ENCODE measurements around the gene AIG1.
"Not testable (repeated sequence)": the region's sequence is repeated elsewhere in the genome, so short reads cannot be mapped to it uniquely, and the experiment has no call there.

The AIG1 gene

DNA sequence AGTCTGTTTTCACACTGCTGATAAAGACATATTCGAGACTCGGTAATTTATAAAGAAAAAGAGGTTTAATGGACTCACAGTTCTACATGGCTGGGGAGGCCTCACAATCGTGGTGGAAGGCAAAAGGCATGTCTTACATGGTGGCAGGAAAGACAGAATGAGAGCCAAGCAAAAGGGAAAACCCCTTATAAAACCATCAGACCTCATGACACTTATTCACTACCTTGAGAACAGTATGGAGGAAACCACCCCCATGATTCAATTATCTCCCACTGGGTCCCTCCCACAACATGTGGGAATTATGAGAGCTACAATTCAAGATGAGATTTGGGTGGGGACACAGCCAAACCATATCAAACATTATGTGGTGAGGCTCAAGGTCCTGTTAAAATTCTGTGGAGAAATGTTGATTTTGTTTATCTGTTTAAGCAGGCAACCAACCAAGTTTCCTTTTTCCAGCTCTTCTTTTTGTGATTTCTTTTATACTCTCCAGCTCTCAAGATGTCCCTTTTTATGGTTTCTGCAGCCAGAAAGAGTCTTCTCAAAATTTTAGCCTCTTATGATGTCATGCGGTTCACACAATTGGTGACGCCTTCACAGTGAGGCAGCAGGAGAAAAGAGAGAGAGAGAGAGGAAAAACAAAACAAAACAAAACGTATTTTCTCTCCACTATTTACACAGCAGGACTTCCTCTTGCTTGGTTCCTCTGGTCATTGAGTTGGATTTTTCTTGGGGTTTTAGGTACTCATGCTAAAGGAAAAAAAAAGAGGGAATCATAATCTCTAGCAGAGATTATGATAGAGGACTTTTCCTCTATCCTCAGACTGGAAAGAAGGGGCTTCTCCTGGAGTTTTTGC is 18.0 kb downstream of the AIG1 start:
- Histone ChIP-seq H3K4me3 (ENCODE audit: low read length) (no peak overlapping the region), H3K27me3 (ENCODE audit: control insufficient read depth, insufficient read depth, low read length) (no peaks in the 10 kb centered on the region), H3K4me2 (ENCODE audit: low read length) (no peak overlapping the region), H3K9ac (ENCODE audit: low read depth, low read length) (no peak overlapping the region), H3K36me3 (ENCODE audit: insufficient read depth, low read length) (no peaks in the 10 kb centered on the region), H3K9me3 (replicated peaks; ENCODE audit: low read length) (no peaks in the 10 kb centered on the region), H3K4me1 (ENCODE audit: control insufficient read depth, insufficient read depth, low read length) (no peaks in the 10 kb centered on the region)

DNA sequence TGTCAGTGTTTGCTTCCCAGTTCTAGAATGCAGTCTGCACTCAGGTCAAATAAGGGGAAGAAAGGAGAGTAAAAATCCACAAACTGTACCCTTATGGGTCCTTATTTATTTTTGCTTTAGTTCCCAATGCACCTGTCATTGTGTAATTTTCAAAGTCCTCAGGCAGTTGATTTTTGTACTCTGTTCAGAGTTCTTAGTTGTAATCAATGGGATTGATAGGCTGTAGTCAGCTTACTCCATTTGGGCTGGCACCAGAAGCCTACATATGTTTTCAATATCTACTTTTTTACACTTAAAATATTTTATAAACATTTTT is 18.6 kb downstream of the AIG1 start:
- Histone ChIP-seq H3K27me3 (ENCODE audit: control insufficient read depth, insufficient read depth, low read length) (no peaks in the 10 kb centered on the region), H3K4me3 (ENCODE audit: low read length) (no peak overlapping the region), H3K36me3 (ENCODE audit: insufficient read depth, low read length) (no peaks in the 10 kb centered on the region), H3K9me3 (replicated peaks; ENCODE audit: low read length) (no peaks in the 10 kb centered on the region), H3K4me1 (ENCODE audit: control insufficient read depth, insufficient read depth, low read length) (no peaks in the 10 kb centered on the region), H3K4me2 (ENCODE audit: low read length) (no peak overlapping the region), H3K9ac (ENCODE audit: low read depth, low read length) (no peak overlapping the region)

DNA sequence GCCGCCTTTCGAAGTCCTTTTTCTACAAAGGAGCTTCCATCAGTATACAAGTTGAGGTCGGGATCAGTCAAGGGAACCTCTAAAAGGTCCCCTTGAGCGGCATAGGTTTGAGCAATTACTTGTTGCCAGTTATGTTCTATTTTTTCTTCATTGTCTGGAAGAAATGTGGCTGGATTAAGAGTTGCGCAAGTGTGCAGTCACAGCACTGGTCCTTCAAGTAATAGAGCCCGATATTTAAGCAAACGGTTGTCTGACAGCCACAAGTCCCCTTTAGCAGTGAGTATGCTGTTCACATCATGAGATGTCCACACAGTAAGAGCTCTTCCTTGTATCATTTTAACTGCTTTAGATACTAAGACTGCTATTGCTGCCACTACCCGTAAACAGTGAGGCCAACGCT is 21.6 kb downstream of the AIG1 start:
- H3K4me1 ChIP-seq (ENCODE audit: control insufficient read depth, insufficient read depth, low read length); H3K27me3 ChIP-seq (ENCODE audit: control insufficient read depth, insufficient read depth, low read length); H3K4me3 ChIP-seq (ENCODE audit: low read length); H3K9me3 ChIP-seq (replicated peaks; ENCODE audit: low read length); H3K36me3 ChIP-seq (ENCODE audit: insufficient read depth, low read length); H3K9ac ChIP-seq (ENCODE audit: low read depth, low read length); H3K4me2 ChIP-seq (ENCODE audit: low read length): not testable (repeated sequence)

DNA sequence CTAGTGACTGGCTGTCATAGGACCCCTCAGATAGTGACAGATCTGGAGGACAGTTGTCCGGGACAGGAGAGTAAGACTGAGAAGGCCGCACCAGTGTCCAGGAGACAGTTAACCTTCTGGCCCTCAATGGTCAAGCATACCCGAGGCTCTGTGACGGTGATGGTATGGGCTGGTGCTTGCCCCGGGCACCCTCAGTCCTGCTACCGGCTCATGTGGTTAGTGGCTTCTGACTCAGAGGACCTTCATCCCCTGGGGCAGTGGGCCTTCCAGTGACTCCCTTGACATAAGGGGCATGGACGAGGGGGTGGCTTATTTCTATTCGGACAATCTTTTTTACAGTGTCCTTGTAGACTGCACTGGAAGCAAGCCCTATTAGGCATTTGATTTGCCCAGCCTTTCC is 23.3 kb downstream of the AIG1 start:
- H3K36me3 ChIP-seq (ENCODE audit: insufficient read depth, low read length); H3K4me1 ChIP-seq (ENCODE audit: control insufficient read depth, insufficient read depth, low read length); H3K4me3 ChIP-seq (ENCODE audit: low read length); H3K4me2 ChIP-seq (ENCODE audit: low read length); H3K27me3 ChIP-seq (ENCODE audit: control insufficient read depth, insufficient read depth, low read length); H3K9me3 ChIP-seq (replicated peaks; ENCODE audit: low read length); H3K9ac ChIP-seq (ENCODE audit: low read depth, low read length): not testable (repeated sequence)

- H3K9ac ChIP-seq (ENCODE audit: low read depth, low read length); H3K27me3 ChIP-seq (ENCODE audit: control insufficient read depth, insufficient read depth, low read length); H3K4me1 ChIP-seq (ENCODE audit: control insufficient read depth, insufficient read depth, low read length); H3K4me3 ChIP-seq (ENCODE audit: low read length); H3K4me2 ChIP-seq (ENCODE audit: low read length); H3K36me3 ChIP-seq (ENCODE audit: insufficient read depth, low read length); H3K9me3 ChIP-seq (replicated peaks; ENCODE audit: low read length): not testable (repeated sequence)
These were observed 26.6 kb downstream of the AIG1 start for GRCh38 chr6:143087335-143087734.

- no peak overlapping the region for H3K4me3 ChIP-seq (ENCODE audit: low read length)
- H3K9ac ChIP-seq (ENCODE audit: low read depth, low read length) = no peak overlapping the region
- no peaks in the 10 kb centered on the region for H3K36me3 ChIP-seq (ENCODE audit: insufficient read depth, low read length)
- no peaks in the 10 kb centered on the region for H3K4me1 ChIP-seq (ENCODE audit: control insufficient read depth, insufficient read depth, low read length)
- H3K27me3 ChIP-seq (ENCODE audit: control insufficient read depth, insufficient read depth, low read length) = no peaks in the 10 kb centered on the region
- H3K4me2 ChIP-seq (ENCODE audit: low read length) = no peak overlapping the region
- no peaks in the 10 kb centered on the region for H3K9me3 ChIP-seq (replicated peaks; ENCODE audit: low read length)
These were observed 27.2 kb downstream of the AIG1 start for GRCh38 chr6:143087856-143088255.

GRCh38 chr6:143090314-143091044 is 29.8 kb downstream of the AIG1 start:
- Histone ChIP-seq H3K4me3 (ENCODE audit: low read length) (no peak overlapping the region), H3K4me2 (ENCODE audit: low read length) (no peak overlapping the region), H3K9ac (ENCODE audit: low read depth, low read length) (no peak overlapping the region), H3K4me1 (ENCODE audit: control insufficient read depth, insufficient read depth, low read length) (no peaks in the 10 kb centered on the region), H3K36me3 (ENCODE audit: insufficient read depth, low read length) (no peaks in the 10 kb centered on the region), H3K27me3 (ENCODE audit: control insufficient read depth, insufficient read depth, low read length) (no peaks in the 10 kb centered on the region), H3K9me3 (replicated peaks; ENCODE audit: low read length) (no peaks in the 10 kb centered on the region)

- no peak overlapping the region for H3K9ac ChIP-seq (ENCODE audit: low read depth, low read length)
- H3K4me2 ChIP-seq (ENCODE audit: low read length) = no peak overlapping the region
These were observed 32.1 kb downstream of the AIG1 start for GRCh38 chr6:143092768-143093167.

DNA sequence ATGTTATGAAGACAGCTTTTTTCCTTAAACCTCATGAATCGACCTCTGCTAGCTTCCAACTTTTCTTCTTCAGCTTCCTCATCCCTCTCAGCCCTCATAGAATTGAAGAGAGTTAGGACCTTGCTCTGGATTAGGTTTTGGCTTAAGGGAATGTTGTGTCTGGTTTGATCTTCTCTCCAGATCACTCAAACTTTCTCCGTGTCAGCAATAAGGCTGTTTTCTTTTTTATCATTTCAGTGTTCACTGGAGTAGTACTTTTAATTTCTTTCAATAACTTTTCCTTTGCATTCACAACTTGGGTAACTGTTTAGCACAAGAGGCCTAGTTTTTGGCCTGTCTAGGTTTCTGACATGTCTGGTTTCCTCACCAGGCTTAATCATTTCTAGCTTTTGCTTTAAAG is 32.6 kb downstream of the AIG1 start:
- H3K4me3 ChIP-seq (ENCODE audit: low read length) = no peak overlapping the region
- no peaks in the 10 kb centered on the region for H3K9me3 ChIP-seq (replicated peaks; ENCODE audit: low read length)
- no peaks in the 10 kb centered on the region for H3K4me1 ChIP-seq (ENCODE audit: control insufficient read depth, insufficient read depth, low read length)
- no peak overlapping the region for H3K4me2 ChIP-seq (ENCODE audit: low read length)
- H3K36me3 ChIP-seq (ENCODE audit: insufficient read depth, low read length) = no peaks in the 10 kb centered on the region
- no peak overlapping the region for H3K9ac ChIP-seq (ENCODE audit: low read depth, low read length)
- no peaks in the 10 kb centered on the region for H3K27me3 ChIP-seq (ENCODE audit: control insufficient read depth, insufficient read depth, low read length)

More at GRCh38 chr6:143092768-143093167, 32.1 kb downstream of the AIG1 start:
- no peak overlapping the region for H3K4me3 ChIP-seq (ENCODE audit: low read length)
- no peaks in the 10 kb centered on the region for H3K27me3 ChIP-seq (ENCODE audit: control insufficient read depth, insufficient read depth, low read length)
- H3K4me1 ChIP-seq (ENCODE audit: control insufficient read depth, insufficient read depth, low read length) = no peaks in the 10 kb centered on the region
- no peaks in the 10 kb centered on the region for H3K9me3 ChIP-seq (replicated peaks; ENCODE audit: low read length)
- no peaks in the 10 kb centered on the region for H3K36me3 ChIP-seq (ENCODE audit: insufficient read depth, low read length)

DNA sequence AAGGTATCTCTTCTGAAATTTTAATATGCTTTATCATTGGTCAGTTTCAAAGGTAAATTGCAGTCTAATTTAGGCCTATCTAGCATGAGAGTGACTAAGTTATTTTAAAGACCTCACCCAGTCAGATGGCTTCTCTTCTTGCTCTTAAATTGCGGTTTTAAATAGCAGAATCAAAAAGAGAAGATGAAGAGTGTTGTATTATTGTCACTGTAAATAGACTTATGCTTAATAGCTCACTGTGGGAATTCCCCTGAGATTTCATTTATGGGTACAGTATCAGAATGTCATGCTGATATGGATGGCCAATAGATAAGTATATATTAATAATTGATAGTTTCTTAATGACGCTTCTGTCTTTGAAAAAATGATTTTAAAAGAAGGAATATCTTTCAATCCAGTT is 35.7 kb downstream of the AIG1 start:
- no peaks in the 10 kb centered on the region for H3K4me1 ChIP-seq (ENCODE audit: control insufficient read depth, insufficient read depth, low read length)
- no peak overlapping the region for H3K4me2 ChIP-seq (ENCODE audit: low read length)
- H3K27me3 ChIP-seq (ENCODE audit: control insufficient read depth, insufficient read depth, low read length) = no peaks in the 10 kb centered on the region
- no peaks in the 10 kb centered on the region for H3K36me3 ChIP-seq (ENCODE audit: insufficient read depth, low read length)
- H3K9me3 ChIP-seq (replicated peaks; ENCODE audit: low read length) = no peaks in the 10 kb centered on the region
- no peak overlapping the region for H3K4me3 ChIP-seq (ENCODE audit: low read length)
- no peak overlapping the region for H3K9ac ChIP-seq (ENCODE audit: low read depth, low read length)

- Histone ChIP-seq H3K27me3 (ENCODE audit: control insufficient read depth, insufficient read depth, low read length) (no peaks in the 10 kb centered on the region), H3K4me1 (ENCODE audit: control insufficient read depth, insufficient read depth, low read length) (no peaks in the 10 kb centered on the region), H3K4me2 (ENCODE audit: low read length) (no peak overlapping the region), H3K9me3 (replicated peaks; ENCODE audit: low read length) (no peaks in the 10 kb centered on the region), H3K36me3 (ENCODE audit: insufficient read depth, low read length) (no peaks in the 10 kb centered on the region), H3K4me3 (ENCODE audit: low read length) (no peak overlapping the region), H3K9ac (ENCODE audit: low read depth, low read length) (no peak overlapping the region)
These were observed 36.6 kb downstream of the AIG1 start for GRCh38 chr6:143097224-143097795.

Data from skeletal muscle satellite cell (primary cell).